H1 (cell line): ENCODE results near the gene ZMYM2. TPM values are rescaled to one million over a fixed set of nuclear protein-coding genes. Genes with fewer than 3 reads are reported as not detected.

Experiments
- CTCF ChIA-PET: fragments of 300-600 bp; sonication (Branson Sonifier 250); formaldehyde crosslinking; loops from one replicate; lab custom pipeline; 2021; ENCODE audit not compliant: partially characterized antibody; lab: Charles Lee
- POLR2A ChIA-PET: fragments of 300-600 bp; sonication (Branson Sonifier 250); formaldehyde crosslinking; loops from one replicate; lab custom pipeline; 2021; ENCODE audit warnings: inconsistent platforms; ENCODE audit not compliant: partially characterized antibody; lab: Charles Lee
- DNase-seq, 2 experiments: peaks; one replicate each; pipeline versions ENCODE4 v3.0.0 to v3.0.0-alpha.2; 2010 to 2022; ENCODE audit warnings: low spot score in 2 of 2, low read depth in 1 of 2, mixed read lengths in 1 of 2
- FAIRE-seq: peaks from 2 replicates; lab custom pipeline; 2011; peaks lifted over from hg19 to GRCh38; lab: Jason Lieb, UNC
- H2AFZ ChIP-seq: 2 replicates; pipeline ENCODE4 v1.8.1; 2012; ENCODE audit warnings: low read length, inconsistent platforms
- H2AK5ac ChIP-seq: 2 replicates; pipeline ENCODE4 v1.6.1; 2013; ENCODE audit warnings: low read depth, low read length
- H2BK120ac ChIP-seq: replicated peaks from 2 replicates; pipeline ENCODE3; 2013; ENCODE audit warnings: low read depth, low read length, inconsistent platforms
- H2BK12ac ChIP-seq: 2 replicates; pipeline ENCODE4 v1.6.1; 2013; ENCODE audit warnings: low read depth, low read length
- H2BK15ac ChIP-seq: 2 replicates; pipeline ENCODE4 v1.6.1; 2013; ENCODE audit warnings: low read length
- H2BK20ac ChIP-seq: 2 replicates; pipeline ENCODE4 v1.6.1; 2013; ENCODE audit warnings: low read length
- H2BK5ac ChIP-seq: 2 replicates; pipeline ENCODE4 v1.6.1; 2013; ENCODE audit warnings: low read depth, low read length
- H3K14ac ChIP-seq: 2 replicates; pipeline ENCODE4 v1.6.1; 2013; ENCODE audit warnings: inconsistent platforms; ENCODE audit not compliant: insufficient read length
- H3K18ac ChIP-seq: 2 replicates; pipeline ENCODE4 v1.6.1; 2013; ENCODE audit warnings: low read length; ENCODE audit errors: extremely low read depth
- H3K23ac ChIP-seq: 2 replicates; pipeline ENCODE4 v1.6.1; 2013; ENCODE audit warnings: inconsistent platforms; ENCODE audit not compliant: insufficient read length
- H3K23me2 ChIP-seq: 2 replicates; pipeline ENCODE4 v1.6.1; 2013; ENCODE audit warnings: low read depth, low read length
- H3K27ac ChIP-seq: 2 replicates; pipeline ENCODE4 v1.6.1; 2011; ENCODE audit warnings: low read depth, low read length, inconsistent platforms
- H3K27me3 ChIP-seq, 4 experiments: replicated peaks in 1 of 4; 1 replicate in 1 of 4; 2 replicates in 3 of 4; pipeline versions ENCODE4 v1.6.1 to v1.8.1; 2011 to 2013; ENCODE audit warnings: low read length in 3 of 4, mild to moderate bottlenecking in 3 of 4, inconsistent platforms in 2 of 4, mixed read lengths in 2 of 4, moderate library complexity in 1 of 4; ENCODE audit not compliant: control insufficient read depth in 3 of 4, insufficient read depth in 3 of 4; ENCODE audit errors: extremely low read depth in 1 of 4
- H3K36me3 ChIP-seq, 4 experiments: 2 replicates each; pipeline versions ENCODE4 v1.6.1 to v1.8.1; 2011 to 2013; ENCODE audit warnings: mild to moderate bottlenecking in 4 of 4, low read length in 3 of 4, moderate library complexity in 2 of 4, control low read depth in 1 of 4, inconsistent platforms in 1 of 4; ENCODE audit not compliant: insufficient read depth in 4 of 4, control insufficient read depth in 2 of 4
- H3K4ac ChIP-seq: replicated peaks from 2 replicates; pipeline ENCODE3; 2013; ENCODE audit warnings: low read length, low read depth, mixed read lengths, inconsistent platforms; ENCODE audit not compliant: insufficient read length
- H3K4me1 ChIP-seq, 4 experiments: replicated peaks in 1 of 4; 1 replicate in 1 of 4; 2 replicates in 3 of 4; pipeline versions ENCODE4 v1.6.1 to v1.8.1; 2011 to 2013; ENCODE audit warnings: low read length in 3 of 4, inconsistent platforms in 2 of 4, mixed read lengths in 1 of 4; ENCODE audit not compliant: insufficient read depth in 4 of 4, control insufficient read depth in 3 of 4
- H3K4me2 ChIP-seq, 2 experiments: 2 replicates each; pipeline versions ENCODE4 v1.6.1 to v1.8.1; 2011 to 2013; ENCODE audit warnings: low read depth in 2 of 2, low read length in 2 of 2, control low read depth in 1 of 2, inconsistent platforms in 1 of 2, mild to moderate bottlenecking in 1 of 2; ENCODE audit not compliant: insufficient read depth in 1 of 2
- H3K4me3 ChIP-seq, 4 experiments: fragments of 200-600, 300-600 bp in 1 of 4; sonication (generic), shearing (Covaris generic), sonication (Bioruptor Twin) in 1 of 4; 2 replicates each; pipeline versions ENCODE4 v1.5.1 to v1.8.1; 2011 to 2016; ENCODE audit warnings: low read length in 4 of 4, low read depth in 3 of 4, control low read depth in 2 of 4, inconsistent platforms in 2 of 4, mild to moderate bottlenecking in 2 of 4, mixed read lengths in 1 of 4, moderate library complexity in 1 of 4; ENCODE audit not compliant: insufficient read depth in 2 of 4; ENCODE audit errors: extremely low read depth in 1 of 4
- H3K56ac ChIP-seq: replicated peaks from 2 replicates; pipeline ENCODE3; 2013; ENCODE audit warnings: low read depth, mild to moderate bottlenecking, mixed read lengths, low read length, inconsistent platforms; ENCODE audit not compliant: insufficient read length
- H3K79me1 ChIP-seq: 2 replicates; pipeline ENCODE4 v1.6.1; 2013; ENCODE audit warnings: low read depth, low read length, control low read depth
- H3K79me2 ChIP-seq, 2 experiments: 2 replicates each; pipeline versions ENCODE4 v1.6.1 to v1.8.1; 2012 to 2013; ENCODE audit warnings: low read length in 2 of 2, mild to moderate bottlenecking in 2 of 2, inconsistent platforms in 1 of 2; ENCODE audit not compliant: insufficient read depth in 2 of 2, control insufficient read depth in 1 of 2
- H3K9ac ChIP-seq, 4 experiments: replicated peaks in 1 of 4; 1 replicate in 1 of 4; 2 replicates in 3 of 4; pipeline versions ENCODE4 v1.6.1 to v1.8.1; 2011 to 2013; ENCODE audit warnings: low read depth in 3 of 4, low read length in 3 of 4, control low read depth in 2 of 4, mild to moderate bottlenecking in 2 of 4, moderate library complexity in 2 of 4, inconsistent platforms in 1 of 4; ENCODE audit errors: extremely low read depth in 1 of 4
- H3K9me3 ChIP-seq, 2 experiments: 2 replicates each; pipeline versions ENCODE4 v1.6.1 to v1.8.1; 2012 to 2013; ENCODE audit warnings: mild to moderate bottlenecking in 2 of 2, moderate library complexity in 2 of 2, control low read depth in 1 of 2, inconsistent platforms in 1 of 2, low read depth in 1 of 2, low read length in 1 of 2, mixed read lengths in 1 of 2; ENCODE audit not compliant: insufficient read depth in 2 of 2
- H4K20me1 ChIP-seq, 2 experiments: replicated peaks in 1 of 2; 2 replicates each; pipeline versions ENCODE3 to v1.8.1; 2011 to 2013; ENCODE audit warnings: inconsistent platforms in 2 of 2, low read length in 2 of 2, mild to moderate bottlenecking in 1 of 2; ENCODE audit not compliant: insufficient read depth in 2 of 2, control insufficient read depth in 1 of 2
- H4K5ac ChIP-seq: 2 replicates; pipeline ENCODE4 v1.6.1; 2013; ENCODE audit warnings: low read length, low read depth, mixed read lengths, inconsistent platforms; ENCODE audit not compliant: insufficient read length
- H4K8ac ChIP-seq: 2 replicates; pipeline ENCODE4 v1.8.0; 2013; ENCODE audit warnings: mild to moderate bottlenecking, moderate library complexity, low read length, inconsistent platforms; ENCODE audit not compliant: insufficient read depth; ENCODE audit errors: extremely low read depth
- H4K91ac ChIP-seq: replicated peaks from 2 replicates; pipeline ENCODE3; 2013; ENCODE audit warnings: low read length, mixed read lengths, inconsistent platforms; ENCODE audit not compliant: insufficient read length
- CEBPB ChIP-seq: IDR thresholded peaks from 2 replicates; pipeline ENCODE4 v1.6.1; 2012; ENCODE audit warnings: low read depth, low read length
- RAD21 ChIP-seq, 2 experiments: IDR thresholded peaks in 1 of 2; conservative IDR thresholded peaks in 1 of 2; 2 replicates each; pipeline ENCODE4 v1.6.1; 2011; ENCODE audit warnings: low read depth in 2 of 2, low read length in 2 of 2, improper control_type of control experiment in 1 of 2, inconsistent platforms in 1 of 2, mild to moderate bottlenecking in 1 of 2, moderate library complexity in 1 of 2
- WGBS, 2 experiments: shearing (Covaris generic) in 1 of 2; methylation state at CpG; one replicate each; pipeline versions ENCODE4 v1.1.6 to v1.1.7; 2013 to 2015; ENCODE audit warnings: low lambda C conversion rate in 2 of 2, mixed read lengths in 2 of 2, inconsistent platforms in 1 of 2, low coverage in 1 of 2, missing lambda C conversion rate in 1 of 2; ENCODE audit not compliant: insufficient replicate concordance in 2 of 2, insufficient coverage in 1 of 2, insufficient read length in 1 of 2; ENCODE audit errors: extremely low coverage in 1 of 2, missing lambda C conversion rate in 1 of 2; 5-methylcytosine and 5-hydroxymethylcytosine counted together
- polyA plus RNA-seq, 7 experiments: library from polyadenylated mRNA; depleted of rRNA in 3 of 7; stranded (reverse) in 5 of 7; unstranded in 2 of 7; fragments of >200 nt in 5 of 7; fragments of 200-250 nt in 2 of 7; gene quantifications; 1 replicate in 5 of 7; 2 replicates in 1 of 7; 4 replicates in 1 of 7; pipeline versions ENCODE4 v1.2.1 to v1.2.3, GENCODE V29; 2011 to 2013; ENCODE audit warnings: missing spikeins in 2 of 7, mixed read lengths in 2 of 7
- total RNA-seq: library from RNA; stranded (reverse); fragmentation: NEBNext Ultra II Directional; extraction: Animal tissue kit (Norgen Biotek cat#: 25700); gene quantifications from 2 replicates; pipeline ENCODE4 v1.2.1, GENCODE V29; 2021

ZMYM2 gene
- total and polyA plus RNA-seq, 2 of the 8 experiments (the other 6 are each of a cell fraction or from before 2014, with no cell fraction given), result 41.2 to 159 TPM

DNA sequence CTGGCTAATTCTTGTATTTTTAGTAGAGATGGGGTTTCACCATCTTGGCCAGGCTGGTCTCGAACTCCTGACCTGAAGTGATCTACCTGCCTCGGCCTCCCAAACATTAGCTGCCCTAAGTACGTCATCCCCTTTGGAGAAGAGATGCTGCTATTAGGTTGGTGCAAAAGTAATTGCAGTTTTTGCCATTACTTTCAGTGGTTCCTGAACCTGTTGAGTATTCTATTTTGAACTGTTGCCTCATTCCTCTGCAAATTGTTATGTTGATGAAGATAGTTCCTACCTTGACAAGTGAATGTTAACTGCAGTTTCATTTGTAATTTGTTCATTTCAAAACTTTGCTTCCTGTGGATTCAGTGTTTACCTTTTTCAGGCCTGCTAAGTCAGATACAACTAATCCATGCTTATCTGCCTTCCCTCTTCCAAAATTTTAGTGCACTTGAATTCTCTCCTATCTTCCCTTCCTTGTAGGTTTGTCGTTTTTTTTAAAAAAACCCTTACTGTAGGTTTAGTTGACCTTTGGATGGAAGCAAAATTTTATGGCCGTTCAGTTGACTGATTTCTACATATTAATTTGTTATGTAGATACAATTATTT, 24.0 kb downstream of the ZMYM2 start:
- no peak overlapping the region for H4K91ac ChIP-seq
- ChIA-PET CTCF (no interaction called here), POLR2A (interaction anchor here (0.7 to 1.9 kb wide), 3 partner anchors 10 to 118 kb away, joined by 3 to 8 read pairs (median 7); no protein-coding TSS in a partner anchor)
- no peak overlapping the region for H4K5ac ChIP-seq
- no peak overlapping the region for H3K23ac ChIP-seq
- peaks cover 0 to 3% (median 0%) of the 10 kb centered on the region in 4 experiments; a peak in 3 of 8 replicates for H3K36me3 ChIP-seq
- no peak overlapping the region for H3K9ac ChIP-seq
- H3K79me2 ChIP-seq, result peaks cover 17 to 96% of the 10 kb centered on the region in 2 experiments
- H3K9me3 ChIP-seq, result no peaks in the 10 kb centered on the region
- WGBS, 2 experiments, result 86% methylated on average over 5 of the region's 5 CpGs; no CpG with 5 or more reads in 1 of the 2 experiments
- TF ChIP-seq RAD21 (IDR thresholded peaks at IDR 0.05 in 1 of 2, conservative IDR thresholded peaks at IDR 0.05 in 1 of 2; ENCODE audit: low read depth in 2 of 2, low read length in 2 of 2) (no peak), CEBPB (peak; percentile 11; the same call in 1 of the 2 replicates)
- no peak overlapping the region for H2BK5ac ChIP-seq
- no peak overlapping the region for H3K4me3 ChIP-seq
- no peaks in the 10 kb centered on the region for H3K27me3 ChIP-seq
- H2AK5ac ChIP-seq, result no peak overlapping the region
- H2BK15ac ChIP-seq, result no peak overlapping the region
- no peak overlapping the region for H2BK120ac ChIP-seq
- peaks cover 1% of the 10 kb centered on the region; the same call in 1 of the 2 replicates for H3K23me2 ChIP-seq
- no peak overlapping the region for H3K27ac ChIP-seq
- DNase-seq (no peak), FAIRE-seq (no peak)
- H3K4me1 ChIP-seq, result peaks cover 0 to 7% (median under 1%) of the 10 kb centered on the region in 4 experiments; a peak in 4 of 7 replicates
- no peak overlapping the region for H3K4ac ChIP-seq
- H2AFZ ChIP-seq, result no peak overlapping the region
- no peak overlapping the region for H3K18ac ChIP-seq
- no peak overlapping the region; a peak in 1 of 4 replicates for H3K4me2 ChIP-seq
- no peak overlapping the region for H3K56ac ChIP-seq
- H2BK20ac ChIP-seq, result no peak overlapping the region
- H2BK12ac ChIP-seq, result no peak overlapping the region
- no peak overlapping the region for H4K8ac ChIP-seq
- no peak overlapping the region for H3K14ac ChIP-seq
- H4K20me1 ChIP-seq, result peaks cover 25 to 31% of the 10 kb centered on the region in 2 experiments
- H3K79me1 ChIP-seq, result peaks cover 12% of the 10 kb centered on the region; the same call in 1 of the 2 replicates
